HepG2 (cell line): ENCODE measurements around the gene ALDH16A1. TPM values are rescaled to one million over a fixed set of nuclear protein-coding genes. Genes with fewer than 3 reads are reported as not detected.

Experiments
- ARNT ChIP-seq: fragments of 450-650 bp; IDR thresholded peaks from 2 replicates; pipeline ENCODE4 v1.6.1; 2017
- CENPT ChIP-seq: sonication (generic); formaldehyde crosslinking; IDR thresholded peaks from 2 replicates; pipeline ENCODE4 v1.8.0; 2022; ENCODE audit warnings: low read depth, mild to moderate bottlenecking, moderate library complexity, missing genetic modification reagents
- ESRRA ChIP-seq: sonication (generic); formaldehyde crosslinking; IDR thresholded peaks from 2 replicates; pipeline ENCODE4 v1.5.1; 2020; ENCODE audit warnings: mild to moderate bottlenecking, low read depth, missing genetic modification reagents
- HCFC1 ChIP-seq: fragments of 150-350 bp; IDR thresholded peaks from 2 replicates; pipeline ENCODE4 v1.6.1; 2014; ENCODE audit warnings: low read depth, low read length
- HNF4A ChIP-seq: sonication (generic); formaldehyde crosslinking; IDR thresholded peaks from 2 replicates; pipeline ENCODE4 v1.4.0; 2020; ENCODE audit warnings: missing genetic modification reagents
- HOXA3 ChIP-seq: sonication (generic); formaldehyde crosslinking; IDR thresholded peaks from 2 replicates; pipeline ENCODE4 v1.5.0; 2020; ENCODE audit warnings: missing genetic modification reagents
- MLLT10 ChIP-seq: sonication (generic); formaldehyde crosslinking; IDR thresholded peaks from 2 replicates; pipeline ENCODE4 v1.4.0; 2020; ENCODE audit warnings: missing genetic modification reagents
- NFATC3 ChIP-seq: sonication (generic); formaldehyde crosslinking; IDR thresholded peaks from 2 replicates; pipeline ENCODE4 v1.5.1; 2020; ENCODE audit warnings: mild to moderate bottlenecking, missing genetic modification reagents
- NFYC ChIP-seq: IDR thresholded peaks from 2 replicates; pipeline ENCODE4 v1.6.1; 2016; ENCODE audit warnings: missing genetic modification reagents, missing compliant biosample characterization
- SAFB2 ChIP-seq: sonication (generic); formaldehyde crosslinking; IDR thresholded peaks from 2 replicates; pipeline ENCODE4 v1.5.1; 2020; ENCODE audit warnings: missing genetic modification reagents, low read depth, mild to moderate bottlenecking, borderline replicate concordance
- SRY ChIP-seq: sonication (generic); formaldehyde crosslinking; IDR thresholded peaks from 2 replicates; pipeline ENCODE4 v1.8.0; 2022; ENCODE audit warnings: mild to moderate bottlenecking, missing genetic modification reagents
- STAG1 ChIP-seq: sonication (generic); formaldehyde crosslinking; IDR thresholded peaks from 2 replicates; pipeline ENCODE4 v1.4.0; 2020; ENCODE audit warnings: missing genetic modification reagents
- ZNF331 ChIP-seq: sonication (generic); formaldehyde crosslinking; IDR thresholded peaks from 2 replicates; pipeline ENCODE4 v1.4.0; 2020; ENCODE audit warnings: missing genetic modification reagents
- ZNF441 ChIP-seq: sonication (generic); formaldehyde crosslinking; IDR thresholded peaks from 2 replicates; pipeline ENCODE4 v1.7.0; 2021; ENCODE audit warnings: missing genetic modification reagents, borderline replicate concordance
- polyA plus RNA-seq, 8 experiments: library from polyadenylated mRNA; depleted of rRNA in 3 of 8; stranded (reverse) in 7 of 8; unstranded in 1 of 8; fragments of >200 nt; fragmentation: Illumina TruSeq in 4 of 8; extraction: Trizol in 4 of 8; gene quantifications; 2 replicates each; pipeline versions ENCODE4 v1.2.1 to v1.2.3, GENCODE V29; 2011 to 2016; ENCODE audit warnings: low read depth in 4 of 8, missing spikeins in 1 of 8, mixed read lengths in 1 of 8; ENCODE audit not compliant: insufficient read depth in 1 of 8
- total RNA-seq, 5 experiments: library from RNA; depleted of rRNA; stranded (reverse); fragments of >200 nt; fragmentation: Illumina TruSeq; extraction: Trizol; gene quantifications; 2 replicates each; pipeline ENCODE4 v1.2.3, GENCODE V29; 2016; ENCODE audit warnings: low read depth in 1 of 5
- TF ChIP-seq, protein P1 (sequence below): sonication (generic); formaldehyde crosslinking; conservative IDR thresholded peaks from 2 replicates; pipeline ENCODE4 v1.4.0; 2020; ENCODE audit warnings: missing genetic modification reagents
- TF ChIP-seq, protein P2 (sequence below): sonication (generic); formaldehyde crosslinking; IDR thresholded peaks from 2 replicates; pipeline ENCODE4 v1.8.1; 2022; ENCODE audit warnings: mild to moderate bottlenecking, missing genetic modification reagents
- TF ChIP-seq, protein P3 (sequence below): sonication (generic); formaldehyde crosslinking; IDR thresholded peaks from 2 replicates; pipeline ENCODE4 v1.8.0; 2022; ENCODE audit warnings: mild to moderate bottlenecking, missing genetic modification reagents, borderline replicate concordance
- TF ChIP-seq, protein P4 (sequence below): sonication (generic); formaldehyde crosslinking; conservative IDR thresholded peaks from 2 replicates; pipeline ENCODE4 v1.4.0; 2020; ENCODE audit warnings: missing genetic modification reagents
- TF ChIP-seq, protein P5 (sequence below), 2 experiments: sonication (generic) in 1 of 2; formaldehyde crosslinking in 1 of 2; IDR thresholded peaks; 2 replicates each; pipeline versions ENCODE4 v1.4.0 to v1.6.1; 2016 to 2020; ENCODE audit warnings: borderline replicate concordance in 1 of 2, low read depth in 1 of 2, mild to moderate bottlenecking in 1 of 2, missing genetic modification reagents in 1 of 2

ALDH16A1 gene
- total and polyA plus RNA-seq, 2 of the 13 experiments (the other 11 are each of a cell fraction or from before 2014, with no cell fraction given): 8.4 to 34.9 TPM

DNA sequence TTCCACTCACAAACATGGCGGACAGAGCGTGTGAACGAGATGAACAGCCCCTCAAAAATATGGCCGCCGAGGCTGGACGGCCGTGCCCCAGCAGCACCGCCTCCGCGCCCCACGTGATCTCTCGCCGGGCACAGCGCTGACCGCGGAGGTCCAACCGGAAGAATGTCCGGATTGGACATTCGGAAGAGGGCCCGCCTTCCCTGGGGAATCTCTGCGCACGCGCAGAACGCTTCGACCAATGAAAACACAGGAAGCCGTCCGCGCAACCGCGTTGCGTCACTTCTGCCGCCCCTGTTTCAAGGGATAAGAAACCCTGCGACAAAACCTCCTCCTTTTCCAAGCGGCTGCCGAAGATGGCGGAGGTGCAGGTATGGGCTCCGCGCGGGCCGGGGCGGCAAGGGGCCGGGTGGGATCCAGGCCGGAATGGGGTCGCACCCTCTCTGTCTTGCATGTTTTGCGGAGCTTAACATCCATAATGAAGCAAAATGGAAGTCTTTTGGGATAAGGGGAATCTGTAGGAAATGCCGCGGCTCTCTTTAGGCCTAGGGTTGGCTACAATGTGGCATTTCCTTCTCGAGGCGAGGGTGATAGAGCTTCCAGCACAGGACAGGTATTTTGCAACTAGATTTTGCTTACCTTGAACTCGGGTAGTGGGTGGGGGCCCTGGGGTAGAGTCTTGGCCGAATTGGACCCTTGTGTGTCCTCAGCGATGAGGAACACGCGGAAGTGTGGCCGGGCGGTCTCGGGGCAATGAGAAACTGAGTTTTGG lies 34.4 kb downstream of the ALDH16A1 start, which contains the start of gene RPL13A (continued):
- TF ChIP-seq NFYC (CRISPR knock-in tag) (peak; percentile 98), STAG1 (no peak), HNF4A (CRISPR knock-in tag) (peak; percentile 35), ARNT (no peak), MLLT10 (CRISPR knock-in tag) (peak; percentile 88; the same call in 1 of the 2 replicates), ESRRA (no peak), ZNF441 (CRISPR knock-in tag) (peak; percentile 74; the same call in 1 of the 2 replicates), CENPT (CRISPR knock-in tag) (0 out of 2 replicates have a peak, but pooled peaks have one; percentile 17), HCFC1 (peak; percentile 75), SRY (CRISPR knock-in tag) (no peak; the same call in 1 of the 2 replicates), NFATC3 (no peak), HOXA3 (peak; percentile 99), SAFB2 (peak; percentile 72; the same call in 1 of the 2 replicates), ZNF331 (CRISPR knock-in tag) (peak; percentile 65; the same call in 1 of the 2 replicates)
- TF ChIP-seq, protein P1, sequence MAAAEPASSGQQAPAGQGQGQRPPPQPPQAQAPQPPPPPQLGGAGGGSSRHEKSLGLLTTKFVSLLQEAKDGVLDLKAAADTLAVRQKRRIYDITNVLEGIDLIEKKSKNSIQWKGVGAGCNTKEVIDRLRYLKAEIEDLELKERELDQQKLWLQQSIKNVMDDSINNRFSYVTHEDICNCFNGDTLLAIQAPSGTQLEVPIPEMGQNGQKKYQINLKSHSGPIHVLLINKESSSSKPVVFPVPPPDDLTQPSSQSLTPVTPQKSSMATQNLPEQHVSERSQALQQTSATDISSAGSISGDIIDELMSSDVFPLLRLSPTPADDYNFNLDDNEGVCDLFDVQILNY (CRISPR knock-in tag): peak; percentile 58; the same call in 1 of the 2 replicates
- TF ChIP-seq, protein P2, sequence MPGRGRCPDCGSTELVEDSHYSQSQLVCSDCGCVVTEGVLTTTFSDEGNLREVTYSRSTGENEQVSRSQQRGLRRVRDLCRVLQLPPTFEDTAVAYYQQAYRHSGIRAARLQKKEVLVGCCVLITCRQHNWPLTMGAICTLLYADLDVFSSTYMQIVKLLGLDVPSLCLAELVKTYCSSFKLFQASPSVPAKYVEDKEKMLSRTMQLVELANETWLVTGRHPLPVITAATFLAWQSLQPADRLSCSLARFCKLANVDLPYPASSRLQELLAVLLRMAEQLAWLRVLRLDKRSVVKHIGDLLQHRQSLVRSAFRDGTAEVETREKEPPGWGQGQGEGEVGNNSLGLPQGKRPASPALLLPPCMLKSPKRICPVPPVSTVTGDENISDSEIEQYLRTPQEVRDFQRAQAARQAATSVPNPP (CRISPR knock-in tag): no peak
- TF ChIP-seq, protein P3, sequence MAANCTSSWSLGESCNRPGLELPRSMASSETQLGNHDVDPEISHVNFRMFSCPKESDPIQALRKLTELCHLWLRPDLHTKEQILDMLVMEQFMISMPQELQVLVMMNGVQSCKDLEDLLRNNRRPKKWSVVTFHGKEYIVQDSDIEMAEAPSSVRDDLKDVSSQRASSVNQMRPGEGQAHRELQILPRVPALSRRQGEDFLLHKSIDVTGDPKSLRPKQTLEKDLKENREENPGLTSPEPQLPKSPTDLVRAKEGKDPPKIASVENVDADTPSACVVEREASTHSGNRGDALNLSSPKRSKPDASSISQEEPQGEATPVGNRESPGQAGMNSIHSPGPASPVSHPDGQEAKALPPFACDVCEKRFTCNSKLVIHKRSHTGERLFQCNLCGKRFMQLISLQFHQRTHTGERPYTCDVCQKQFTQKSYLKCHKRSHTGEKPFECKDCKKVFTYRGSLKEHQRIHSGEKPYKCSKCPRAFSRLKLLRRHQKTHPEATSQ: no peak
- TF ChIP-seq, protein P4, sequence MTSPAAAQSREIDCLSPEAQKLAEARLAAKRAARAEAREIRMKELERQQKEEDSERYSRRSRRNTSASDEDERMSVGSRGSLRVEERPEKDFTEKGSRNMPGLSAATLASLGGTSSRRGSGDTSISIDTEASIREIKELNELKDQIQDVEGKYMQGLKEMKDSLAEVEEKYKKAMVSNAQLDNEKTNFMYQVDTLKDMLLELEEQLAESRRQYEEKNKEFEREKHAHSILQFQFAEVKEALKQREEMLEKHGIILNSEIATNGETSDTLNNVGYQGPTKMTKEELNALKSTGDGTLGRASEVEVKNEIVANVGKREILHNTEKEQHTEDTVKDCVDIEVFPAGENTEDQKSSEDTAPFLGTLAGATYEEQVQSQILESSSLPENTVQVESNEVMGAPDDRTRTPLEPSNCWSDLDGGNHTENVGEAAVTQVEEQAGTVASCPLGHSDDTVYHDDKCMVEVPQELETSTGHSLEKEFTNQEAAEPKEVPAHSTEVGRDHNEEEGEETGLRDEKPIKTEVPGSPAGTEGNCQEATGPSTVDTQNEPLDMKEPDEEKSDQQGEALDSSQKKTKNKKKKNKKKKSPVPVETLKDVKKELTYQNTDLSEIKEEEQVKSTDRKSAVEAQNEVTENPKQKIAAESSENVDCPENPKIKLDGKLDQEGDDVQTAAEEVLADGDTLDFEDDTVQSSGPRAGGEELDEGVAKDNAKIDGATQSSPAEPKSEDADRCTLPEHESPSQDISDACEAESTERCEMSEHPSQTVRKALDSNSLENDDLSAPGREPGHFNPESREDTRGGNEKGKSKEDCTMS (CRISPR knock-in tag): no peak
- TF ChIP-seq, protein P5, sequence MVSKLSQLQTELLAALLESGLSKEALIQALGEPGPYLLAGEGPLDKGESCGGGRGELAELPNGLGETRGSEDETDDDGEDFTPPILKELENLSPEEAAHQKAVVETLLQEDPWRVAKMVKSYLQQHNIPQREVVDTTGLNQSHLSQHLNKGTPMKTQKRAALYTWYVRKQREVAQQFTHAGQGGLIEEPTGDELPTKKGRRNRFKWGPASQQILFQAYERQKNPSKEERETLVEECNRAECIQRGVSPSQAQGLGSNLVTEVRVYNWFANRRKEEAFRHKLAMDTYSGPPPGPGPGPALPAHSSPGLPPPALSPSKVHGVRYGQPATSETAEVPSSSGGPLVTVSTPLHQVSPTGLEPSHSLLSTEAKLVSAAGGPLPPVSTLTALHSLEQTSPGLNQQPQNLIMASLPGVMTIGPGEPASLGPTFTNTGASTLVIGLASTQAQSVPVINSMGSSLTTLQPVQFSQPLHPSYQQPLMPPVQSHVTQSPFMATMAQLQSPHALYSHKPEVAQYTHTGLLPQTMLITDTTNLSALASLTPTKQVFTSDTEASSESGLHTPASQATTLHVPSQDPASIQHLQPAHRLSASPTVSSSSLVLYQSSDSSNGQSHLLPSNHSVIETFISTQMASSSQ (IDR thresholded peaks at IDR 0.05; ENCODE audit: low read depth): 0 out of 2 replicates have a peak, but pooled peaks have one; percentile 44
- TF ChIP-seq, protein P5 (CRISPR knock-in tag; IDR thresholded peaks at IDR 0.05; ENCODE audit: borderline replicate concordance): peak; percentile 46; the same call in 1 of the 2 replicates
